ENCODE measurements around the gene COL12A1.
A peak's percentile ranks its signal among the peaks of the same experiment; 100 is the strongest.

DNA sequence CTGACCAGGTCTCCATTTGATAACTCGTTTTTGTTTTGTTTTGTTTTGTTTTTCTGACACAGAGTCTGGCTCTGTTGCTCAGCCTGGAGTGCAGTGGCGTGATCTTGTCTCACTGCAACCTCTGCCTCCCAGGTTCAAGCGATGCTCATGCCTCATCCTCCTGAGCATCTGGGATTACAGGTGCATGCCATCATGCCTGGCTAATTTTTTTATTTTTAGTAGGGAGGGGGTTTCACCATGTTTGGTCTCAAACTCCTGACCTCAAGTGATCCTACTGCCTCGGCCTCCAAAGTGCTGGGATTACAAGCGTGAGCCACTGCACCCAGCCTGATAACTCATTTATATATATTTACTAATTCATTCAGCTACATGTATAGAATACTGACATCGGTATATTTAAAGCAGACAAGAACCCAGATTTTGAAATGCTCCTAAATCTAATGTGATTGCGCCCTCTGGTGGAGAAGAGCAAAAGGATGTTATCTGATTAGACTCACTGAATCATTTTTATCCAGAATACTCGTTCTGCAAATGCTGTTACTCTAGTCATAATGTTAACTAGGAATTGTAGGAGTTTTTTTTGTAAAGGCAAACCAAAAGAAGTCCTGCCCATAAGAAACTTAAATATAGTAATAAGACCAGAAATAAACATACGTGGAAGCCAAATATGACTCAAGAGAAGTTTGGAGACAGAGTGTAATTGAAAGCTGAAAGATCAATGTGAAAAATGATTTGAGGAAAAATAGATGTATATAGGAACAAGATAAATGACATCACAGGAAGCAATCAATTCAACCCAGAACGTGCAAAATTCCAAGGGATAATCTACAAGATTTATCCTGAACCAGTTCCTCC is 5.3 kb upstream of the COL12A1 start:
- TF ChIP-seq, protein P1, sequence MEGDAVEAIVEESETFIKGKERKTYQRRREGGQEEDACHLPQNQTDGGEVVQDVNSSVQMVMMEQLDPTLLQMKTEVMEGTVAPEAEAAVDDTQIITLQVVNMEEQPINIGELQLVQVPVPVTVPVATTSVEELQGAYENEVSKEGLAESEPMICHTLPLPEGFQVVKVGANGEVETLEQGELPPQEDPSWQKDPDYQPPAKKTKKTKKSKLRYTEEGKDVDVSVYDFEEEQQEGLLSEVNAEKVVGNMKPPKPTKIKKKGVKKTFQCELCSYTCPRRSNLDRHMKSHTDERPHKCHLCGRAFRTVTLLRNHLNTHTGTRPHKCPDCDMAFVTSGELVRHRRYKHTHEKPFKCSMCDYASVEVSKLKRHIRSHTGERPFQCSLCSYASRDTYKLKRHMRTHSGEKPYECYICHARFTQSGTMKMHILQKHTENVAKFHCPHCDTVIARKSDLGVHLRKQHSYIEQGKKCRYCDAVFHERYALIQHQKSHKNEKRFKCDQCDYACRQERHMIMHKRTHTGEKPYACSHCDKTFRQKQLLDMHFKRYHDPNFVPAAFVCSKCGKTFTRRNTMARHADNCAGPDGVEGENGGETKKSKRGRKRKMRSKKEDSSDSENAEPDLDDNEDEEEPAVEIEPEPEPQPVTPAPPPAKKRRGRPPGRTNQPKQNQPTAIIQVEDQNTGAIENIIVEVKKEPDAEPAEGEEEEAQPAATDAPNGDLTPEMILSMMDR (conservative IDR thresholded peaks at IDR 0.05; ENCODE audit: low read depth in 2 of 2), result peak; percentile 75 to 97
- TF ChIP-seq POLR2AphosphoS5 (IDR thresholded peaks at IDR 0.05; ENCODE audit: low read depth) (no peak), JUNB (IDR thresholded peaks at IDR 0.05; ENCODE audit: unreplicated experiment) (no peak), EZH2 (IDR thresholded peaks at IDR 0.05; ENCODE audit: low read depth, unreplicated experiment) (no peak), STAT1 (IDR thresholded peaks at IDR 0.05; ENCODE audit: unreplicated experiment) (no peak), CREB1 (CRISPR knock-in tag; IDR thresholded peaks at IDR 0.05; ENCODE audit: low read depth) (no peak)
- TF ChIP-seq, protein P2, sequence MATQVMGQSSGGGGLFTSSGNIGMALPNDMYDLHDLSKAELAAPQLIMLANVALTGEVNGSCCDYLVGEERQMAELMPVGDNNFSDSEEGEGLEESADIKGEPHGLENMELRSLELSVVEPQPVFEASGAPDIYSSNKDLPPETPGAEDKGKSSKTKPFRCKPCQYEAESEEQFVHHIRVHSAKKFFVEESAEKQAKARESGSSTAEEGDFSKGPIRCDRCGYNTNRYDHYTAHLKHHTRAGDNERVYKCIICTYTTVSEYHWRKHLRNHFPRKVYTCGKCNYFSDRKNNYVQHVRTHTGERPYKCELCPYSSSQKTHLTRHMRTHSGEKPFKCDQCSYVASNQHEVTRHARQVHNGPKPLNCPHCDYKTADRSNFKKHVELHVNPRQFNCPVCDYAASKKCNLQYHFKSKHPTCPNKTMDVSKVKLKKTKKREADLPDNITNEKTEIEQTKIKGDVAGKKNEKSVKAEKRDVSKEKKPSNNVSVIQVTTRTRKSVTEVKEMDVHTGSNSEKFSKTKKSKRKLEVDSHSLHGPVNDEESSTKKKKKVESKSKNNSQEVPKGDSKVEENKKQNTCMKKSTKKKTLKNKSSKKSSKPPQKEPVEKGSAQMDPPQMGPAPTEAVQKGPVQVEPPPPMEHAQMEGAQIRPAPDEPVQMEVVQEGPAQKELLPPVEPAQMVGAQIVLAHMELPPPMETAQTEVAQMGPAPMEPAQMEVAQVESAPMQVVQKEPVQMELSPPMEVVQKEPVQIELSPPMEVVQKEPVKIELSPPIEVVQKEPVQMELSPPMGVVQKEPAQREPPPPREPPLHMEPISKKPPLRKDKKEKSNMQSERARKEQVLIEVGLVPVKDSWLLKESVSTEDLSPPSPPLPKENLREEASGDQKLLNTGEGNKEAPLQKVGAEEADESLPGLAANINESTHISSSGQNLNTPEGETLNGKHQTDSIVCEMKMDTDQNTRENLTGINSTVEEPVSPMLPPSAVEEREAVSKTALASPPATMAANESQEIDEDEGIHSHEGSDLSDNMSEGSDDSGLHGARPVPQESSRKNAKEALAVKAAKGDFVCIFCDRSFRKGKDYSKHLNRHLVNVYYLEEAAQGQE (IDR thresholded peaks at IDR 0.05; ENCODE audit: unreplicated experiment), result no peak
- TF ChIP-seq, protein P3, sequence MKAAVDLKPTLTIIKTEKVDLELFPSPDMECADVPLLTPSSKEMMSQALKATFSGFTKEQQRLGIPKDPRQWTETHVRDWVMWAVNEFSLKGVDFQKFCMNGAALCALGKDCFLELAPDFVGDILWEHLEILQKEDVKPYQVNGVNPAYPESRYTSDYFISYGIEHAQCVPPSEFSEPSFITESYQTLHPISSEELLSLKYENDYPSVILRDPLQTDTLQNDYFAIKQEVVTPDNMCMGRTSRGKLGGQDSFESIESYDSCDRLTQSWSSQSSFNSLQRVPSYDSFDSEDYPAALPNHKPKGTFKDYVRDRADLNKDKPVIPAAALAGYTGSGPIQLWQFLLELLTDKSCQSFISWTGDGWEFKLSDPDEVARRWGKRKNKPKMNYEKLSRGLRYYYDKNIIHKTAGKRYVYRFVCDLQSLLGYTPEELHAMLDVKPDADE (IDR thresholded peaks at IDR 0.05), result no peak
